Measurements from ENCODE around the gene CLASRP.
A peak's percentile ranks its signal among the peaks of the same experiment; 100 is the strongest.

Gene CLASRP

GRCh38 chr19:45021971-45022370, 16.9 kb upstream of the CLASRP start:
- DNase-seq = no peak

- DNase-seq = no peak
Observed at GRCh38 chr19:45023048-45023447, 15.8 kb upstream of the CLASRP start.

GRCh38 chr19:45025264-45025663, 13.6 kb upstream of the CLASRP start:
- DNase-seq = no peak

GRCh38 chr19:45027371-45027770, 11.5 kb upstream of the CLASRP start:
- no peak for DNase-seq

- DNase-seq = no peak
Observed at GRCh38 chr19:45030825-45031224, 8.0 kb upstream of the CLASRP start.

- DNase-seq = no peak
Observed at GRCh38 chr19:45032421-45032820, 6.4 kb upstream of the CLASRP start.

- DNase-seq = no peak
Observed at GRCh38 chr19:45035755-45036154, 3.1 kb upstream of the CLASRP start.

- DNase-seq = no peak
Observed at GRCh38 chr19:45037393-45038169, 1.3 kb upstream of the CLASRP start.

GRCh38 chr19:45040059-45040771, 1.4 kb downstream of the CLASRP start:
- DNase-seq = no peak

- DNase-seq = no peak
Observed at GRCh38 chr19:45041125-45041524, 2.3 kb downstream of the CLASRP start.

- no peak for DNase-seq
Observed at GRCh38 chr19:45045671-45046353, 7.0 kb downstream of the CLASRP start.

- DNase-seq = no peak
Observed at GRCh38 chr19:45046355-45046754, 7.5 kb downstream of the CLASRP start.

- DNase-seq = no peak
Observed at GRCh38 chr19:45047188-45047797, 8.4 kb downstream of the CLASRP start.

- DNase-seq = no peak
Observed at GRCh38 chr19:45049073-45049736, 10.4 kb downstream of the CLASRP start.

- DNase-seq = no peak
Observed at GRCh38 chr19:45050036-45050435, 11.2 kb downstream of the CLASRP start.

- DNase-seq = peak; percentile 66
Observed at GRCh38 chr19:45051929-45052579, 13.2 kb downstream of the CLASRP start.

- no peak for DNase-seq
Observed at GRCh38 chr19:45056831-45057230, 18.0 kb downstream of the CLASRP start.

- no peak for DNase-seq
Observed at GRCh38 chr19:45057444-45057843, 18.6 kb downstream of the CLASRP start.

GRCh38 chr19:45058622-45059159, 19.8 kb downstream of the CLASRP start:
- DNase-seq = no peak

- DNase-seq = peak; percentile 80
Observed at GRCh38 chr19:45059258-45059965, 20.6 kb downstream of the CLASRP start.

GRCh38 chr19:45061965-45062364, 23.1 kb downstream of the CLASRP start:
- DNase-seq = no peak

All from CD4-positive, alpha-beta T cell treated with Interleukin-15 for 1 hour (primary cell).